K562 (cell line): ENCODE results near the gene SFSWAP. TPM values are rescaled to one million over a fixed set of nuclear protein-coding genes. Genes with fewer than 3 reads are reported as not detected.

Source experiments
- CBX3 ChIP-seq, 2 experiments: IDR thresholded peaks; 1 replicate in 1 of 2; 2 replicates in 1 of 2; pipeline ENCODE4 v1.6.1; 2012; ENCODE audit warnings: inconsistent platforms in 2 of 2, low read length in 2 of 2, borderline replicate concordance in 1 of 2, control low read depth in 1 of 2
- ETV1 ChIP-seq: fragments of 450-650 bp; conservative IDR thresholded peaks from 2 replicates; pipeline ENCODE4 v1.6.1; 2016; ENCODE audit warnings: missing genetic modification characterization, control low read depth, low read depth, missing compliant biosample characterization
- HLTF ChIP-seq: fragments of 450-650 bp; IDR thresholded peaks from 2 replicates; pipeline ENCODE4 v1.6.1; 2016
- KDM1A ChIP-seq, 2 experiments: fragments of 450-650 bp; IDR thresholded peaks; 2 replicates each; pipeline ENCODE4 v1.6.1; 2016; ENCODE audit warnings: mild to moderate bottlenecking in 2 of 2
- KLF1 ChIP-seq: fragments of 450-650 bp; IDR thresholded peaks from 2 replicates; pipeline ENCODE4 v1.6.1; 2016; ENCODE audit warnings: missing genetic modification characterization, missing compliant biosample characterization
- NR3C1 ChIP-seq: sonication (generic); formaldehyde crosslinking; IDR thresholded peaks from 2 replicates; pipeline ENCODE4 v1.8.1; 2022; ENCODE audit warnings: missing genetic modification reagents
- PHF8 ChIP-seq: fragments of 200-600 bp; sonication (generic); IDR thresholded peaks from 2 replicates; pipeline ENCODE4 v1.6.1; 2012; ENCODE audit warnings: mixed run types, mild to moderate bottlenecking, inconsistent platforms, low read length, moderate library complexity, borderline replicate concordance
- RBFOX2 ChIP-seq: fragments of 200-400 bp; formaldehyde crosslinking; IDR thresholded peaks from 2 replicates; pipeline ENCODE4 v1.6.1; 2017; ENCODE audit warnings: low read depth, mild to moderate bottlenecking, low read length, moderate library complexity
- SIN3A ChIP-seq, 2 experiments: fragments of 150-350 bp in 1 of 2; IDR thresholded peaks; 2 replicates each; pipeline ENCODE4 v1.6.1; 2011 to 2016; ENCODE audit warnings: borderline replicate concordance in 2 of 2, low read depth in 2 of 2, low read length in 2 of 2, mild to moderate bottlenecking in 2 of 2, moderate library complexity in 2 of 2; ENCODE audit not compliant: control insufficient read depth in 1 of 2
- SREBF2 ChIP-seq: sonication (generic); formaldehyde crosslinking; IDR thresholded peaks from 2 replicates; pipeline ENCODE4 v1.4.0; 2020; ENCODE audit warnings: mild to moderate bottlenecking, missing genetic modification reagents
- ZKSCAN3 ChIP-seq: fragments of 250-450 bp; sonication (Bioruptor Pico); IDR thresholded peaks from 2 replicates; pipeline ENCODE4 v1.4.0; 2020
- ZNF197 ChIP-seq: fragments of 200-800 bp; sonication (Bioruptor generic); IDR thresholded peaks from 2 replicates; pipeline ENCODE4 v1.6.1; 2016; ENCODE audit warnings: low read depth, missing genetic modification characterization, missing compliant biosample characterization
- ZNF212 ChIP-seq: fragments of 450-650 bp; formaldehyde crosslinking; IDR thresholded peaks from 2 replicates; pipeline ENCODE4 v1.4.0; 2020; ENCODE audit warnings: mild to moderate bottlenecking
- ZNF232 ChIP-seq: sonication (generic); formaldehyde crosslinking; IDR thresholded peaks from 2 replicates; pipeline ENCODE4 v1.8.0; 2022; ENCODE audit warnings: mild to moderate bottlenecking, missing genetic modification reagents
- ZNF766 ChIP-seq: fragments of 200-800 bp; sonication (Bioruptor generic); conservative IDR thresholded peaks from 2 replicates; pipeline ENCODE4 v1.6.1; 2016; ENCODE audit warnings: missing genetic modification characterization, missing compliant biosample characterization
- polyA plus RNA-seq, 8 experiments: library from polyadenylated mRNA; depleted of rRNA in 4 of 8; stranded (reverse) in 5 of 8; unstranded in 3 of 8; fragments of >200 nt; fragmentation: Nextera tagmentation in 2 of 8; fragmentation: Illumina TruSeq in 1 of 8; extraction: Ambion mirVana in 2 of 8; extraction: Trizol in 1 of 8; gene quantifications; 2 replicates each; pipeline versions ENCODE4 v1.2.1 to v1.2.3, GENCODE V29; 2011 to 2014; ENCODE audit warnings: inconsistent platforms in 1 of 8, missing spikeins in 1 of 8
- total RNA-seq, 7 experiments: library from RNA; depleted of rRNA in 6 of 7; stranded (reverse); fragments of >200 nt in 6 of 7; fragmentation: Illumina TruSeq in 2 of 7; extraction: Trizol in 2 of 7; gene quantifications; 2 replicates each; pipeline versions ENCODE4 v1.2.1 to v1.2.3, GENCODE V29; 2011 to 2021; ENCODE audit warnings: low replicate concordance in 1 of 7
- TF ChIP-seq, protein P1 (sequence below): fragments of 250-450 bp; sonication (Bioruptor Pico); IDR thresholded peaks from 2 replicates; pipeline ENCODE4 v1.8.0; 2022; ENCODE audit warnings: moderate library complexity, mild to moderate bottlenecking, inconsistent platforms
- TF ChIP-seq, protein P2 (sequence below), 3 experiments: IDR thresholded peaks in 2 of 3; conservative IDR thresholded peaks in 1 of 3; 2 replicates each; pipeline ENCODE4 v1.5.1; 2011 to 2012; ENCODE audit warnings: low read length in 3 of 3, mild to moderate bottlenecking in 3 of 3, control low read depth in 2 of 3, improper control_type of control experiment in 1 of 3, inconsistent platforms in 1 of 3, low read depth in 1 of 3, mixed read lengths in 1 of 3, moderate library complexity in 1 of 3; ENCODE audit not compliant: insufficient read depth in 2 of 3
- TF ChIP-seq, protein P3 (sequence below): IDR thresholded peaks from 3 replicates; pipeline ENCODE4 v1.6.1; 2011; ENCODE audit warnings: borderline replicate concordance, mild to moderate bottlenecking; ENCODE audit not compliant: insufficient read length, insufficient read depth
- TF ChIP-seq, protein P4 (sequence below): sonication (generic); formaldehyde crosslinking; IDR thresholded peaks from 2 replicates; pipeline ENCODE4 v1.8.1; 2023; ENCODE audit warnings: mild to moderate bottlenecking, missing genetic modification reagents
- TF ChIP-seq, protein P5 (sequence below), 2 experiments: IDR thresholded peaks; 2 replicates each; pipeline ENCODE4 v1.6.1; 2012; ENCODE audit warnings: improper control_type of control experiment in 2 of 2, low read depth in 2 of 2, low read length in 2 of 2, borderline replicate concordance in 1 of 2

Gene SFSWAP
- total and polyA plus RNA-seq, 9 of the 15 experiments (the other 6 are each of a cell fraction or from before 2014, with no cell fraction given): 2.4 to 60.4 (median 32.6) TPM

DNA sequence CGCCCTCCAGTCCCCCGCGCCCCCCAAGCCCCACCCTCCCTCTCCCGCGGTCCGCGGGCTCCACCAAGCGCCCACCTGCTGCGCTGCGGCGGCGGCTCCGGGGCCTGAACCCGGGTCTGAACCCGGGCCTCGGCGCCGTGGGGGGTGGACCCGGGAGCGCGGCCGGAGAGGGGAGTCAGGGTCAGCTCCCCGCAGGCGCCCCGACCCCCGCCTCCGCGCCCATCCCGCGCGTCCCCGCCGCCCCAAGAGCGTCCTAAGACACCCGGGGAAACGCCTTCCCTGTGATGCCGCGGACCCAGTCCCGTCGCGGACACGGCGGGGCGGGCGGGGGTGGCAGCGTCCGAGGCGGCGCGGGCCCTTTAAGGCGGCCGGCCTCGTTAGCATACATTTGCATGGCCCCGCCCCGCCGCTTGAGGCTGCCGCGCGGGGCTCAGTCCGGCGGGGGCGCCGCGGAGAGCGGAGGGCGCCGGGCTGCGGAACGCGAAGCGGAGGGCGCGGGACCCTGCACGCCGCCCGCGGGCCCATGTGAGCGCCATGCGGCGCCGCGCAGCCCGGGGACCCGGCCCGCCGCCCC is 117.2 kb downstream of the SFSWAP start, which contains the start of gene MMP17 (continued):
- TF ChIP-seq ZNF766 (CRISPR knock-in tag) (no peak), ZKSCAN3 (CRISPR knock-in tag) (no peak), HLTF (no peak), ZNF197 (no peak), KLF1 (tag) (no peak), SIN3A (IDR thresholded peaks at IDR 0.05; ENCODE audit: borderline replicate concordance in 2 of 2, control insufficient read depth in 1 of 2, low read depth in 2 of 2, low read length in 2 of 2) (peak in 1 of 2 experiments; percentile 35; a peak in 1 of 4 replicates), ZNF212 (no peak), CBX3 (IDR thresholded peaks at IDR 0.05; ENCODE audit: borderline replicate concordance in 1 of 2, low read length in 2 of 2) (no peak), RBFOX2 (0 out of 2 replicates have a peak, but pooled peaks have one; percentile 4), ZNF232 (no peak), PHF8 (peak; percentile 41; the same call in 1 of the 2 replicates), ETV1 (no peak), KDM1A (IDR thresholded peaks at IDR 0.05) (no peak), SREBF2 (CRISPR knock-in tag) (no peak), NR3C1 (CRISPR knock-in tag) (no peak)
- TF ChIP-seq, protein P1, sequence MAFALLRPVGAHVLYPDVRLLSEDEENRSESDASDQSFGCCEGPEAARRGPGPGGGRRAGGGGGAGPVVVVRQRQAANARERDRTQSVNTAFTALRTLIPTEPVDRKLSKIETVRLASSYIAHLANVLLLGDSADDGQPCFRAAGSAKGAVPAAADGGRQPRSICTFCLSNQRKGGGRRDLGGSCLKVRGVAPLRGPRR (CRISPR knock-in tag): no peak
- TF ChIP-seq, protein P2, sequence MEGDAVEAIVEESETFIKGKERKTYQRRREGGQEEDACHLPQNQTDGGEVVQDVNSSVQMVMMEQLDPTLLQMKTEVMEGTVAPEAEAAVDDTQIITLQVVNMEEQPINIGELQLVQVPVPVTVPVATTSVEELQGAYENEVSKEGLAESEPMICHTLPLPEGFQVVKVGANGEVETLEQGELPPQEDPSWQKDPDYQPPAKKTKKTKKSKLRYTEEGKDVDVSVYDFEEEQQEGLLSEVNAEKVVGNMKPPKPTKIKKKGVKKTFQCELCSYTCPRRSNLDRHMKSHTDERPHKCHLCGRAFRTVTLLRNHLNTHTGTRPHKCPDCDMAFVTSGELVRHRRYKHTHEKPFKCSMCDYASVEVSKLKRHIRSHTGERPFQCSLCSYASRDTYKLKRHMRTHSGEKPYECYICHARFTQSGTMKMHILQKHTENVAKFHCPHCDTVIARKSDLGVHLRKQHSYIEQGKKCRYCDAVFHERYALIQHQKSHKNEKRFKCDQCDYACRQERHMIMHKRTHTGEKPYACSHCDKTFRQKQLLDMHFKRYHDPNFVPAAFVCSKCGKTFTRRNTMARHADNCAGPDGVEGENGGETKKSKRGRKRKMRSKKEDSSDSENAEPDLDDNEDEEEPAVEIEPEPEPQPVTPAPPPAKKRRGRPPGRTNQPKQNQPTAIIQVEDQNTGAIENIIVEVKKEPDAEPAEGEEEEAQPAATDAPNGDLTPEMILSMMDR (IDR thresholded peaks at IDR 0.05 in 2 of 3, conservative IDR thresholded peaks at IDR 0.05 in 1 of 3; ENCODE audit: insufficient read depth in 2 of 3, low read depth in 1 of 3, low read length in 3 of 3): peak in 2 of 3 experiments; percentile 29 to 43; a peak in 4 of 6 replicates
- TF ChIP-seq, protein P3, sequence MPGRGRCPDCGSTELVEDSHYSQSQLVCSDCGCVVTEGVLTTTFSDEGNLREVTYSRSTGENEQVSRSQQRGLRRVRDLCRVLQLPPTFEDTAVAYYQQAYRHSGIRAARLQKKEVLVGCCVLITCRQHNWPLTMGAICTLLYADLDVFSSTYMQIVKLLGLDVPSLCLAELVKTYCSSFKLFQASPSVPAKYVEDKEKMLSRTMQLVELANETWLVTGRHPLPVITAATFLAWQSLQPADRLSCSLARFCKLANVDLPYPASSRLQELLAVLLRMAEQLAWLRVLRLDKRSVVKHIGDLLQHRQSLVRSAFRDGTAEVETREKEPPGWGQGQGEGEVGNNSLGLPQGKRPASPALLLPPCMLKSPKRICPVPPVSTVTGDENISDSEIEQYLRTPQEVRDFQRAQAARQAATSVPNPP: no peak
- TF ChIP-seq, protein P4, sequence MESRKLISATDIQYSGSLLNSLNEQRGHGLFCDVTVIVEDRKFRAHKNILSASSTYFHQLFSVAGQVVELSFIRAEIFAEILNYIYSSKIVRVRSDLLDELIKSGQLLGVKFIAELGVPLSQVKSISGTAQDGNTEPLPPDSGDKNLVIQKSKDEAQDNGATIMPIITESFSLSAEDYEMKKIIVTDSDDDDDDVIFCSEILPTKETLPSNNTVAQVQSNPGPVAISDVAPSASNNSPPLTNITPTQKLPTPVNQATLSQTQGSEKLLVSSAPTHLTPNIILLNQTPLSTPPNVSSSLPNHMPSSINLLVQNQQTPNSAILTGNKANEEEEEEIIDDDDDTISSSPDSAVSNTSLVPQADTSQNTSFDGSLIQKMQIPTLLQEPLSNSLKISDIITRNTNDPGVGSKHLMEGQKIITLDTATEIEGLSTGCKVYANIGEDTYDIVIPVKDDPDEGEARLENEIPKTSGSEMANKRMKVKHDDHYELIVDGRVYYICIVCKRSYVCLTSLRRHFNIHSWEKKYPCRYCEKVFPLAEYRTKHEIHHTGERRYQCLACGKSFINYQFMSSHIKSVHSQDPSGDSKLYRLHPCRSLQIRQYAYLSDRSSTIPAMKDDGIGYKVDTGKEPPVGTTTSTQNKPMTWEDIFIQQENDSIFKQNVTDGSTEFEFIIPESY: 0 out of 2 replicates have a peak, but pooled peaks have one; percentile 10
- TF ChIP-seq, protein P5, sequence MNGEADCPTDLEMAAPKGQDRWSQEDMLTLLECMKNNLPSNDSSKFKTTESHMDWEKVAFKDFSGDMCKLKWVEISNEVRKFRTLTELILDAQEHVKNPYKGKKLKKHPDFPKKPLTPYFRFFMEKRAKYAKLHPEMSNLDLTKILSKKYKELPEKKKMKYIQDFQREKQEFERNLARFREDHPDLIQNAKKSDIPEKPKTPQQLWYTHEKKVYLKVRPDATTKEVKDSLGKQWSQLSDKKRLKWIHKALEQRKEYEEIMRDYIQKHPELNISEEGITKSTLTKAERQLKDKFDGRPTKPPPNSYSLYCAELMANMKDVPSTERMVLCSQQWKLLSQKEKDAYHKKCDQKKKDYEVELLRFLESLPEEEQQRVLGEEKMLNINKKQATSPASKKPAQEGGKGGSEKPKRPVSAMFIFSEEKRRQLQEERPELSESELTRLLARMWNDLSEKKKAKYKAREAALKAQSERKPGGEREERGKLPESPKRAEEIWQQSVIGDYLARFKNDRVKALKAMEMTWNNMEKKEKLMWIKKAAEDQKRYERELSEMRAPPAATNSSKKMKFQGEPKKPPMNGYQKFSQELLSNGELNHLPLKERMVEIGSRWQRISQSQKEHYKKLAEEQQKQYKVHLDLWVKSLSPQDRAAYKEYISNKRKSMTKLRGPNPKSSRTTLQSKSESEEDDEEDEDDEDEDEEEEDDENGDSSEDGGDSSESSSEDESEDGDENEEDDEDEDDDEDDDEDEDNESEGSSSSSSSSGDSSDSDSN (IDR thresholded peaks at IDR 0.05; ENCODE audit: borderline replicate concordance in 1 of 2, low read depth in 2 of 2, low read length in 2 of 2): peak in 1 of 2 experiments; percentile 18; a peak in 1 of 4 replicates
